Fibroblast of skin of abdomen (primary cell): Measurements from ENCODE around the gene PLA2G4B.

Source experiments
- DNase-seq: peaks from one replicate; pipeline ENCODE4 v3.0.0-alpha.2; 2013

The PLA2G4B gene

GRCh38 chr15:41809526-41810220 is 29.0 kb upstream of the PLA2G4B start:
- no peak for DNase-seq

GRCh38 chr15:41810651-41811431 is 27.8 kb upstream of the PLA2G4B start:
- DNase-seq = no peak

- DNase-seq = peak; percentile 77
Measured at GRCh38 chr15:41811432-41812195, 27.0 kb upstream of the PLA2G4B start.

- DNase-seq = no peak
Measured at GRCh38 chr15:41812820-41813375, 25.7 kb upstream of the PLA2G4B start.

GRCh38 chr15:41813426-41813825 is 25.2 kb upstream of the PLA2G4B start:
- DNase-seq = no peak

GRCh38 chr15:41814534-41814933 is 24.1 kb upstream of the PLA2G4B start:
- DNase-seq = no peak

GRCh38 chr15:41816788-41817187 is 21.9 kb upstream of the PLA2G4B start:
- DNase-seq = no peak

- DNase-seq = no peak
Measured at GRCh38 chr15:41817327-41817726, 21.3 kb upstream of the PLA2G4B start.

- DNase-seq = no peak
Measured at GRCh38 chr15:41817781-41818180, 20.9 kb upstream of the PLA2G4B start.

GRCh38 chr15:41819455-41820050 is 19.1 kb upstream of the PLA2G4B start:
- no peak for DNase-seq

GRCh38 chr15:41820791-41821423 is 17.7 kb upstream of the PLA2G4B start:
- no peak for DNase-seq

- no peak for DNase-seq
Measured at GRCh38 chr15:41821831-41822230, 16.8 kb upstream of the PLA2G4B start.

- DNase-seq = no peak
Measured at GRCh38 chr15:41822471-41822870, 16.2 kb upstream of the PLA2G4B start.

- DNase-seq = no peak
Measured at GRCh38 chr15:41822957-41823356, 15.7 kb upstream of the PLA2G4B start.

- DNase-seq = no peak
Measured at GRCh38 chr15:41823502-41823901, 15.1 kb upstream of the PLA2G4B start.

- DNase-seq = no peak
Measured at GRCh38 chr15:41824062-41824745, 14.4 kb upstream of the PLA2G4B start.

- no peak for DNase-seq
Measured at GRCh38 chr15:41825145-41825544, 13.5 kb upstream of the PLA2G4B start.

- DNase-seq = no peak
Measured at GRCh38 chr15:41825572-41826535, 12.8 kb upstream of the PLA2G4B start.

- DNase-seq = no peak
Measured at GRCh38 chr15:41827290-41827879, 11.3 kb upstream of the PLA2G4B start.
